Measurements from ENCODE around the gene ANKRD13C. TPM values are rescaled to one million over a fixed set of nuclear protein-coding genes. Genes with fewer than 3 reads are reported as not detected.
A peak's percentile ranks its signal among the peaks of the same experiment; 100 is the strongest.

ANKRD13C gene
- total RNA-seq = 10 to 100 TPM; 20.8 to 24.8 (median 23.4) TPM
- long read RNA-seq, donor 1, full-length matches to known transcripts = 18 of 25 reads
- long read RNA-seq, donor 1, partial matches to known transcripts = 1 of 25 reads
- long read RNA-seq, donor 1, other reads (novel, unspliced or antisense) = 6 of 25 reads
- long read RNA-seq, donor 2, full-length matches to known transcripts = 2 of 11 reads
- long read RNA-seq, donor 2, partial matches to known transcripts = 4 of 11 reads
- long read RNA-seq, donor 2, other reads (novel, unspliced or antisense) = 5 of 11 reads

- Histone ChIP-seq H3K4me1 (ENCODE audit: low read depth) (peaks cover 26% of the 10 kb centered on the region), H3K4me3 (peak within 1 kb of the TSS; percentile 55), H3K36me3 (ENCODE audit: low read depth) (no peaks in the 10 kb centered on the region), H3K9me3 (no peaks in the 10 kb centered on the region)
- no peak for TF ChIP-seq CTCF (IDR thresholded peaks at IDR 0.05)
- DNase-seq (peak; percentile 92 to 96 (median 94)), ATAC-seq (peak; percentile 99)
- intact Hi-C loops (cut with DNase I, micrococcal nuclease) = no loop called here
These were observed at the start of gene ANKRD13C for GRCh38 chr1:70354332-70355110. Gene ANKRD13C, minus strand, starts transcription at chr1:70354722. Its CDS starts 314 bp downstream, at chr1:70354408.

GRCh38 chr1:70403759-70404158 is 49.2 kb upstream of the ANKRD13C start:
- intact Hi-C loops (cut with DNase I, micrococcal nuclease) = no loop called here
- H3K36me3 ChIP-seq (ENCODE audit: low read depth) = no peaks in the 10 kb centered on the region
- ATAC-seq (no peak), DNase-seq (no peak)
- H3K9me3 ChIP-seq = no peaks in the 10 kb centered on the region
- no peak overlapping the region for H3K4me3 ChIP-seq
- TF ChIP-seq CTCF (IDR thresholded peaks at IDR 0.05) = no peak
- H3K4me1 ChIP-seq (ENCODE audit: low read depth) = no peaks in the 10 kb centered on the region

GRCh38 chr1:70401974-70402373 is 47.5 kb upstream of the ANKRD13C start:
- H3K4me1 ChIP-seq (ENCODE audit: low read depth) = no peaks in the 10 kb centered on the region
- intact Hi-C loops (cut with DNase I, micrococcal nuclease) = no loop called here
- no peak for ATAC-seq
- no peak for TF ChIP-seq CTCF (IDR thresholded peaks at IDR 0.05)
- no peak overlapping the region for H3K4me3 ChIP-seq
- H3K9me3 ChIP-seq = no peaks in the 10 kb centered on the region
- no peaks in the 10 kb centered on the region for H3K36me3 ChIP-seq (ENCODE audit: low read depth)
- DNase-seq = no peak

GRCh38 chr1:70400335-70400734 is 45.8 kb upstream of the ANKRD13C start:
- DNase-seq (no peak), ATAC-seq (no peak)
- no peak for TF ChIP-seq CTCF (IDR thresholded peaks at IDR 0.05)
- Histone ChIP-seq H3K9me3 (no peaks in the 10 kb centered on the region), H3K4me3 (no peak overlapping the region), H3K4me1 (ENCODE audit: low read depth) (no peaks in the 10 kb centered on the region), H3K36me3 (ENCODE audit: low read depth) (no peaks in the 10 kb centered on the region)
- intact Hi-C loops (cut with DNase I, micrococcal nuclease) = no loop called here

GRCh38 chr1:70397013-70397412 is 42.5 kb upstream of the ANKRD13C start:
- H3K4me3 ChIP-seq = no peak overlapping the region
- intact Hi-C loops (cut with DNase I, micrococcal nuclease) = no loop called here
- H3K36me3 ChIP-seq (ENCODE audit: low read depth) = no peaks in the 10 kb centered on the region
- ATAC-seq = peak; percentile 56
- no peak for TF ChIP-seq CTCF (IDR thresholded peaks at IDR 0.05)
- H3K4me1 ChIP-seq (ENCODE audit: low read depth) = no peaks in the 10 kb centered on the region
- DNase-seq = no peak
- H3K9me3 ChIP-seq = no peaks in the 10 kb centered on the region
